IgD-negative memory B cell (primary cell): ENCODE measurements around the gene CCDC82. TPM values are rescaled to one million over a fixed set of nuclear protein-coding genes. Genes with fewer than 3 reads are reported as not detected.

Experiments
- H3K27ac Mint-ChIP-seq, 3 donors: one replicate each; pipeline ENCODE4 v1.8.0; 2020 to 2022; ENCODE audit warnings: mild to moderate bottlenecking in 3 of 3, mixed read lengths in 3 of 3, moderate library complexity in 1 of 3
- H3K27me3 Mint-ChIP-seq: one replicate; pipeline ENCODE4 v1.8.0; 2021; ENCODE audit warnings: mixed read lengths
- H3K36me3 Mint-ChIP-seq: one replicate; pipeline ENCODE4 v1.8.0; 2020; ENCODE audit warnings: mild to moderate bottlenecking, mixed read lengths
- H3K4me1 Mint-ChIP-seq, 3 donors: one replicate each; pipeline ENCODE4 v1.8.0; 2020 to 2022; ENCODE audit warnings: mixed read lengths in 3 of 3, mild to moderate bottlenecking in 1 of 3
- H3K4me3 Mint-ChIP-seq, 4 donors: one replicate each; pipeline ENCODE4 v1.8.0; 2020 to 2022; ENCODE audit warnings: mild to moderate bottlenecking in 4 of 4, mixed read lengths in 4 of 4, moderate library complexity in 3 of 4
- H3K9me3 Mint-ChIP-seq, 3 donors: one replicate each; pipeline ENCODE4 v1.8.0; 2020 to 2021; ENCODE audit warnings: mixed read lengths in 3 of 3, mild to moderate bottlenecking in 1 of 3
- polyA plus RNA-seq: library from polyadenylated mRNA; unstranded; fragments of 300-500 nt; fragmentation: Illumina TruSeq; gene quantifications from one replicate; pipeline ENCODE4 v1.2.3, GENCODE V29; 2021

The CCDC82 gene
- polyA plus RNA-seq, 1 donor from 2014 or later = 24.0 TPM

DNA sequence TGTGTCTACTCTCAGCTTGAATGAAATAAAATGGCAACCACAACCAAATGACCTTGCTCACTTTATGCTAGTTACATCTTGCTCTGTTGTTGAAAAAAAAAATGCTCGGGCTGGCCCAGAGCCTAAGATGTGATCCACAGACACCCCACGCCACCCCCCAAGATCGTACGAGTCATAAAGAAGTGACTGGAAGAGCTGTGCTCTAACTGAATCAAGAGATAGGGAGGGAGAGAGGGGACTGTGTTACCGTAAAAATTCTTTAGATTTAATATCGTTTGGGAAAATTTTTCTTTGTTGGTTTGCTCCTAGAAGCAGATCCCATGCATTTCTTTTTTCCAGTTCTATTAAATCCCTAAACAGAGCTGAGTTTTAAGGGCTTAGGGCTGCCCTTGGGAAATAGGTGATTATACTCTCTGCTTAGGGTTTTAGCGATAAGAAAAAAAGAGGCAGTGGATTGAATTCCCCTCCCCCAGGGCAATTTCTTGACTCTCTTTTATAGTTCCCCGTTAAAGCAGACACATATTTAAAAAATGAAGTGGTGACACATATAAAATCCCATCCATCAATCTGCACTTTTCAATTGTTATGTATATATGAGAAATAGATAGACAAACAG lies 61.2 kb downstream of the CCDC82 start:
- Mint-ChIP-seq H3K36me3 (peaks cover 9% of the 10 kb centered on the region), H3K27ac (no peak overlapping the region), H3K4me3 (no peak overlapping the region), H3K9me3 (no peaks in the 10 kb centered on the region), H3K27me3 (no peaks in the 10 kb centered on the region), H3K4me1 (peaks cover 25 to 46% (median 45%) of the 10 kb centered on the region in 3 donors)

DNA sequence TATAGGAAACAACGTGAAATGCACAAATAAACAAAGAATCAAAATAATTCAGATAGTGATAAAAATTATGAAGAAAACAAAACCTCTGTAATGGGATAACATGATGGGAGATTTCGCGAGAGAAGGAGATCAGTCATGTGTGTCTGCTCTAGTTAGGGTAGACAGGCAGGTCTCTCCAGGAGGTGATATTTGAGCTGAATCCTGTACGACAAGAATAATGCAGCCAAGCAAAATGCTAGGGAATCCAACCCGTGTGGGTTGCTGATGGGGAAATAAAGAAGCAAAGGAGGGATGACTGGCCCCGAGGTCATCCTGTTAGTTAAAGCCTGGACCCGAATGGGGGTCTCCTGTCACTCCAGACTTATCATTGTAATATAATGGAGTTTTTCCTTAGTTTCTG lies 62.8 kb downstream of the CCDC82 start:
- Mint-ChIP-seq H3K27ac (no peak overlapping the region), H3K4me3 (no peak overlapping the region), H3K4me1 (peaks cover 19 to 40% (median 36%) of the 10 kb centered on the region in 3 donors), H3K27me3 (no peaks in the 10 kb centered on the region), H3K36me3 (peaks cover 9% of the 10 kb centered on the region), H3K9me3 (no peaks in the 10 kb centered on the region)

DNA sequence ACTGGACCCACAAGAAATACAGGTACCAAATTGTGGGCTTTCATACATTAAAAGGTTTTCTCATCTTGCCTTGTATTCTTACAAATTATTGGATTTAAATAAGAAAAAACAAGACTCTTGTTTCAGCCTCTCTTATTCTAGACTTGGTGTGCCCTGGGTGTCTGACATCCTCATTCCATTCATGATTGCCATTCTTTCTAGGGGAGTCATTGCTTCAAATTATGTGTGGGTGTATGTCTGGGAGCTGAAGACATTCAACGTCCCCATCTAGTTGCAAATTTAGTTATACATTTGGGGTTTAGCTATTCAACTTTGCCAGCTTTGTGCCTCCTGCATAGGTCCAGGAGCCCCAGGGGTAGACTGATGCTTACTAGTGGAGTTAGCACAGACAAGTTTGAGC lies 64.8 kb downstream of the CCDC82 start:
- H3K4me1 Mint-ChIP-seq = peaks cover 12 to 42% (median 39%) of the 10 kb centered on the region in 3 donors
- peak overlapping the region in 1 of 4 donors; percentile 47 for H3K4me3 Mint-ChIP-seq
- H3K27me3 Mint-ChIP-seq = no peaks in the 10 kb centered on the region
- peaks cover 7% of the 10 kb centered on the region for H3K36me3 Mint-ChIP-seq
- H3K27ac Mint-ChIP-seq = peak overlapping the region in 1 of 3 donors; percentile 54
- no peaks in the 10 kb centered on the region for H3K9me3 Mint-ChIP-seq

DNA sequence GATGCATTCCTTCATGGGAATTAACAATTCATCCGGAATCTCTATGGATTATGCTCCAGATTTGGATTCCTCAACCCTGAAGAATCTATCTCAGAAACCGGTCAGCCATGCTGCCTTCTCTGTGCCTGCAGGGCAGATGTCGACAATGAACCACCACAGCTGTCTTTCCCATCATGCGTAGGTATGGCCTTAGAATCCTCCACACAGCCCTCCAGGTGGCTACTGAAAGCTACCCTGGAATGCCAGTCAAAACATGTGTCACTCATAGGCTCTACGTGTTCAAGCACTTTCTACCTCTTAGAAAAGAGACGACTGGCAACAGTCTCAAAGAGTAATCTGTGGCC lies 66.1 kb downstream of the CCDC82 start:
- H3K36me3 Mint-ChIP-seq = peaks cover 4% of the 10 kb centered on the region
- H3K4me1 Mint-ChIP-seq = peaks cover 11 to 43% (median 35%) of the 10 kb centered on the region in 3 donors
- H3K4me3 Mint-ChIP-seq = no peak overlapping the region

DNA sequence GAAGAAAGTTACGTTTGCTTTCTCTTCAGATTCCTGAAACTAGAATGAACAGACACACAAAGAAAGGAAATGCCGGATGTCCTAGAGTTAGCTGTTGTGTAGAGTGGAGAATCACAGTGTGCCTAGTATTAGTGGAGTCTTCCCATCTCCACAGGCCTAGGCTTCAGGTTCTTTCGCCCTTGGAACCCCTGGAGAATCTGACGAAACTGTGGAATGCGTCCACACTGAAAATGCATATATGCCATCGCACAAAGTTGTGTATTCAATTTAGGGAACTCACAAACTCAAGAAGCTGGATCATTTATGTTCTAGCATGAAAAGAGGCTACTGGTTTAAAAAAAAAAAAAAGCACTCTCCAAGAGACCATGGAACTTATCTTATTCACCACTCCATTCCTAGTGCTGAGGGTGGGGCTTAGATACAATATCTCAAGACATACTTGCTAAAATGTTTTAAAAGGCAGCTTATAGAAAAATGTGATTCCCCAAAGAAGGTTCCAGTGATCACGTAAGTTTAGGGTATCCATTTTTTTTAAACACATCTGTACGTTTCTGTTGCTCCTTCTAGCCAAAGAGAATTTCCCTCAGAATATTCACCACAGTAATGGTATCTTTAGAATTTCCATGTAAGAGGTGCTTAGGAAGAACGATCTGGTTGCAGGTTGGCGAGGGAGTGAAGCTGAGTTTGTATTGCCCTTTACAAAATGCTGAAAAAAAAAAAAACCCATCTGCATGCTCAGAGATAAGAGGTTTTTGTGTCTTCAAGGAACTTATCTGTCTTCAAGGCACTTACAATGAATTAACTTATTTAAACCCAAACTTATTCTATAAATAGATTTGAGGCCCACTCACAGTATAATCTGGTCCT lies 66.7 kb downstream of the CCDC82 start:
- Mint-ChIP-seq H3K27ac (peak overlapping the region in 2 of 3 donors; percentile 57 to 76), H3K27me3 (no peaks in the 10 kb centered on the region), H3K4me3 (no peak overlapping the region), H3K36me3 (peaks cover 2% of the 10 kb centered on the region), H3K4me1 (peaks cover 14 to 45% (median 38%) of the 10 kb centered on the region in 3 donors), H3K9me3 (no peaks in the 10 kb centered on the region)

More for the DNA sequence above, 66.1 kb downstream of the CCDC82 start:
- Mint-ChIP-seq H3K27ac (peak overlapping the region in 1 of 3 donors; percentile 76), H3K27me3 (no peaks in the 10 kb centered on the region), H3K9me3 (no peaks in the 10 kb centered on the region)

DNA sequence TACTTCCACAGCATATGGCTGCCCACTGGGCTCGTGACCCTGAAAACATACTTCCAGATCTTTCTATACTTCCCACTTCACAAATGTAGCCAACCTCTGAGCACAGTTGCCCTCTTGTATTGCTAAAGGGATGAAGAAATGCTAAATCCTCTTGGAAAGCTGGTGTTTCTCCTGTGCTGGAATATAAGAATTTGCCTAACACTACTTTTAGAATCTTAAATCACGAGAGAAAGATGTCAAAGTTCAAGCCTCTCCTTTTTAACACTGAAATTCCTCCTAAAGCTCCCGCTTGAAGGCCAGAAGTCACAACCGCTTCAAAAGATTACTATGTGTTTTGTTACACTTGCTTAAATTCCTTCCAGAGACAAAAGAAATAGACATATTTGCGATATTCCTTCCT lies 68.6 kb downstream of the CCDC82 start:
- H3K27ac Mint-ChIP-seq = no peak overlapping the region
- no peaks in the 10 kb centered on the region for H3K27me3 Mint-ChIP-seq
- no peaks in the 10 kb centered on the region for H3K9me3 Mint-ChIP-seq
- H3K4me3 Mint-ChIP-seq = no peak overlapping the region
- peaks cover 12 to 59% (median 42%) of the 10 kb centered on the region in 3 donors for H3K4me1 Mint-ChIP-seq
- H3K36me3 Mint-ChIP-seq = peaks cover 4% of the 10 kb centered on the region

DNA sequence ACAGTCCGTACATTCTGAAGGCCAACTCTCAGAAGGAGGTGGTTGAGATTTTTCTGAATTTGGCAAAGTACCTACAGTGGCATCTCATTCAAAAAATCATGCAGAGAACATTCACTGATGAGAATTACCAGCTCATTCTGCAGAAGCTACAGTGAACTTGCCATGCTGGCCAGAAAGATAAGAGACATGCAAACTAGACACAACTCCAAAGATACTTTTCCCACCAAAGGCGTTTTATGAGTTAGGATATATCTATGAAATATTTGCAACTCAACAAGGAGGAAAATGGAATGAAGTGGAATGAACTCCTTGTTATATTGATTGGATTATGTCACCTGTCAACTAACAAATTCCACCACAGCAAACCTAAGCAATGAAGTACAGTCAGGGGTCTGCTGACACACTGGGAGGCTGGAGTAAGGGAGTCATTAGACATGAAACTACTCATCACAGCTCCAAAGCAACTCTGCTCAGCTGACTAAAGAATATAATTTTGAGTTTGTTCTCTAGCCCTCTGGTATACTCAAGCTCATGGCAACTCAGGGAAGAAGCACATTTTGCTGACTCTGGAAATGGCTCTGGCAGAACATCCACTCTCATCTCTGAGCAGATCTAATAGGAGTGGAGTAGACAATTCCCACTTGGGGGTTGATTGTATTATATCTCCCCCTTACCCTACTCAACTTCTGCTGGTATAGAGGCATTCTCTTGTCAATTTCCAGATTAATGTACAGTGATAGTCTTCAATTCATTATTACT lies 69.6 kb downstream of the CCDC82 start:
- H3K4me1 Mint-ChIP-seq = peaks cover 9 to 56% (median 39%) of the 10 kb centered on the region in 3 donors
- H3K9me3 Mint-ChIP-seq = no peaks in the 10 kb centered on the region
- H3K27ac Mint-ChIP-seq = no peak overlapping the region
- H3K36me3 Mint-ChIP-seq = peaks cover 6% of the 10 kb centered on the region
- no peak overlapping the region for H3K4me3 Mint-ChIP-seq
- H3K27me3 Mint-ChIP-seq = no peaks in the 10 kb centered on the region

DNA sequence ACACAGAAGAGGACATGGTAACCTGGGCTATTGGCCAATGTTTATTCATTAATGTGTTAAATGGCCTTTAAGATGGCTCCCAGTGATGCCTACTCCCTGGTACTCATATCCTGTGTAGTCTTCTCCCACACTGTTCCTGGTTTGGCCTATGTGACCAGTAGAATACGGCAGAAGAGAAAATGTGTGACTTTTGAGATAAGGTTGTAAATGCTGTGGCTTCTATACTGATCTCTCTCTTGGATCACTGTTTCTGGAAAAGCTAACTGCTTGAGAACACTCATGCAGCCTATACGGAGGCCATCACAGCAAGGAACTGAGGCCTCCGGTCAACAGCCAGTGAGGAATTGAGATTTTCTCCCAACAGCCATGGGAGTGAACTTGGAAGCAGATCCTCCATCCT lies 70.9 kb downstream of the CCDC82 start:
- peaks cover 6% of the 10 kb centered on the region for H3K36me3 Mint-ChIP-seq
- H3K9me3 Mint-ChIP-seq = no peaks in the 10 kb centered on the region
- H3K27me3 Mint-ChIP-seq = no peaks in the 10 kb centered on the region
- no peak overlapping the region for H3K4me3 Mint-ChIP-seq
- H3K27ac Mint-ChIP-seq = no peak overlapping the region
- H3K4me1 Mint-ChIP-seq = peaks cover 13 to 62% (median 46%) of the 10 kb centered on the region in 3 donors

DNA sequence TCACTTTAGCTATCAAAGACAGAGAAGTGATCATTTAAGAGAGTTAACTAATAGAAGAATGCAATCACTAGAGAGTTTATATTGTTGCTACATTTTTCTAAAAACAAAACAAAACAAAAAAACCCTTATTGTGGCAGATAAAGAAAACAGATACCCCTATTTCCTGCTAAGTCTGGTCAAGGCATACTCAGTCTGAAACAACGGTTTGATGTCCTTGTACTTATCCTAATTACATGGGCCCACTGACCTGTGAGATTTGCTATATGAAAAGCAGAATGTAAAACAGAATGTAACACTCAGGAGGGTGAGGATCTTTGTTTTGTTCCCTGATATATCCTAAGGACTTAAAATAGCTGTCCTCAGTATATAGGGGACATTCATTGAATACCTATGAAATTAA lies 71.3 kb downstream of the CCDC82 start:
- Mint-ChIP-seq H3K27me3 (no peaks in the 10 kb centered on the region), H3K9me3 (no peaks in the 10 kb centered on the region), H3K4me1 (peaks cover 14 to 65% (median 47%) of the 10 kb centered on the region in 3 donors), H3K27ac (peak overlapping the region in 1 of 3 donors; percentile 6), H3K36me3 (peaks cover 4% of the 10 kb centered on the region), H3K4me3 (no peak overlapping the region)

DNA sequence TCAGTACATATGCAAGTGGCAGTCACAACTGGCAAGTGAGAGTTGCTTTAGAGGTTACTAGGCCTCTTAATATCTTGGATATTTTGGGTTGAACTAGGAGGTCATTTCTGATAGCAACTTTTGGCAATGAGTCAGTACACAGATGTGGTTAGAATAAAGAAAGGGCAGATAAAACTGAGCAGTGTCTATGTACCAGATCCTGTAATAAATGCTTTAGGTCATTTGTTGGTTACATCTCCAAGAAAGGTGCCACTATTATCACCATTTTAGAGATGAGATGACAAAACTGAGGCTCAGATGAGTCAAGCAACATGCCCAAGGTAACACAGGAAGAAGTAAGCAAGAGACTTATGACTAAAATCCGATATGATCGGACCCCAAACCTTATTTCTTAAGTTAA lies 71.7 kb downstream of the CCDC82 start:
- peaks cover 16 to 63% (median 46%) of the 10 kb centered on the region in 3 donors for H3K4me1 Mint-ChIP-seq
- H3K27ac Mint-ChIP-seq = peak overlapping the region in 1 of 3 donors; percentile 6
- H3K9me3 Mint-ChIP-seq = no peaks in the 10 kb centered on the region
- no peaks in the 10 kb centered on the region for H3K27me3 Mint-ChIP-seq
- H3K36me3 Mint-ChIP-seq = peaks cover 4% of the 10 kb centered on the region
- H3K4me3 Mint-ChIP-seq = no peak overlapping the region

DNA sequence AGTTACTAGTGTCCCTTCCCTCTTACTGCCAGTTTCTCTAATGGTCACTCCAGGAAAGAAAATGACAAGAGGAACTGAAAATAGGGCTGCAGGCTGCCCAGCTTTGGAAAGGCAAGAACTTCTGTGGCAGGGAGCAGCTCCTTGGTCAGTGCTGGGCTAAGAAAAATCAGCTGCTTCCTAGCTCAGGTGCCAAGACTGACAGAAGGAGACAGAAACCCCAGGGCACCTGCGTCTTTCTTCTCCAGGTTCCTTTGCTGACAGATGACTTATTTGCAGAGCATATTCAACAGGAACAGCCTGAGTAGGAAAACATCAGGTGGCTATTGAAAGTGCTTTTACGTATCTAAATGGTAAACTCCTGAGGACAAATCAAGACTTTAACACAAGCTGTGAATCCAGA lies 72.1 kb downstream of the CCDC82 start:
- no peak overlapping the region for H3K4me3 Mint-ChIP-seq
- H3K36me3 Mint-ChIP-seq = peaks cover 4% of the 10 kb centered on the region
- peaks cover 16 to 67% (median 49%) of the 10 kb centered on the region in 3 donors for H3K4me1 Mint-ChIP-seq
- H3K27me3 Mint-ChIP-seq = no peaks in the 10 kb centered on the region
- H3K27ac Mint-ChIP-seq = peak overlapping the region in 2 of 3 donors; percentile 4 to 61
- no peaks in the 10 kb centered on the region for H3K9me3 Mint-ChIP-seq

DNA sequence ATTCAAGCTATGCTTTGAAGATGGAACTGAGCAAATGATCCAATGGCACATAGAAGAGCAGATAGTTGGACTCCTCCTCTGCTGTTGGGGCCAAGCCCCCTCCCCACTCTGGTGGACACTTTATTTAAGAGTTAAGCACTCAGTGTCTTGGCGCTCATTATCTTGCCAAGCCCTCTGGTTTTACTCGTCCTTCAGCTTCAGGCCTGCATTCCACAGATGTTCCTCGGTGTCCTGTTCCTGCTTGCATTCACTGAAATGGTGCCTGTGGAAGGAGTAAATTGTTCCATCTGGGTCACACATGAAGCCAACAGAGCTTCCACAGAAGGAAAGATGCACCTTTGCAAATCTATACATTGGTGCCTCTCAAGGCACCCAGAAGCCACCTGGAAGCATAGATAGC lies 72.8 kb downstream of the CCDC82 start:
- peaks cover 4% of the 10 kb centered on the region for H3K36me3 Mint-ChIP-seq
- H3K27me3 Mint-ChIP-seq = no peaks in the 10 kb centered on the region
- no peak overlapping the region for H3K4me3 Mint-ChIP-seq
- no peak overlapping the region for H3K27ac Mint-ChIP-seq
- H3K4me1 Mint-ChIP-seq = peaks cover 16 to 72% (median 52%) of the 10 kb centered on the region in 3 donors
- H3K9me3 Mint-ChIP-seq = no peaks in the 10 kb centered on the region

DNA sequence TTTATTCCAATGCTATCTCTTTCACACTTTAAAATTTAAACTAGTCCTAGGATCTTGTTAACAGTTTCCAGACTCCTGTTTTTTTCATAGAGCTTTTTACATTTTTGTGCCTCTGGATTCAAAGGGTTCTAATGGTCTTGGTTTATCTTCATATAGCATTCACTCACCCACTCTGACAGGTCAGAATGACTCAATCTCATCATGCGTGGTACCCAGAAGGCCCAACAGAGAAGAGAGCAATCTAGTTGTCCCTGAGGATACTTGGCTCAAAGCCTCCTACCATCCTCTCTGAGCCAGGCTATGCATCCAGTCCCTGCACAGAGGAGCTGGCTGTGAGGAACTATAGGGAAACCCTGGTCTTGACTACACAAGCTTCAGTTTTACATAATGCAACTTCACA lies 74.2 kb downstream of the CCDC82 start:
- Mint-ChIP-seq H3K4me1 (peaks cover 16 to 74% (median 52%) of the 10 kb centered on the region in 3 donors), H3K9me3 (no peaks in the 10 kb centered on the region), H3K27me3 (no peaks in the 10 kb centered on the region), H3K4me3 (no peak overlapping the region), H3K27ac (no peak overlapping the region), H3K36me3 (peaks cover 4% of the 10 kb centered on the region)

DNA sequence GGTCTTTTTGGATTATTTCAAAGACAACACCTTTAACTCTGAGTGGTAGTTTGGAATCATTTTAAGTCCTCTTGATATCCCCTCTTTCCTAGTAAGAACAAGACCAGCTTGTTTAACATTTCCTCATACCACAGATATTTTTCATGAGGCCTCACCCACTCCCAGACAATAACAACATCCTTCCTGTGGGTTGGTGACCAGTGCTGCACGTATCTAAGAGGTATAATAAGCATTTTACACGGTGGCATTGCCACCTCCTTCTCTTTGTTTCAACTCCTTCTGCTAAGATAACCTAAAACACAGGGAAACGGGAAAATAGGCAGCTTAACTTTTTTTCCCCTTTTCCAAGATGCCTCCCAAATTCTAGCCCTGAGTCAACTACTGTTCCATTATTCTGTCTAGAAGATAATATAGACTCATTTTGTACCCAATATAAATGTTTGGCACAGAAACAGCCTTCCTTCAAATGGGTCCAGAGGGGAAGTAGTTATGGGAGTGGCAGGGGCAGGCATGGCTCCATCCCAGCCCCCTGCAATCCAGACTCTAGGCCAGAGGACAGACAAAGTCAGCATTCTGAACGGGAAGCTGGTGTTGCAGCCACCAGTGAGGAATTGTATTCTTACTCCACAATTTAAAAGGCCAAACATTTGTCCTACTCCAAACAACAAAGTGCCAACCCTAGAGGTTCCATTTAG lies 75.2 kb downstream of the CCDC82 start:
- H3K36me3 Mint-ChIP-seq = peaks cover 4% of the 10 kb centered on the region
- peak overlapping the region in 1 of 3 donors; percentile 49 for H3K27ac Mint-ChIP-seq
- peak overlapping the region in 2 of 4 donors; percentile 0 for H3K4me3 Mint-ChIP-seq
- no peaks in the 10 kb centered on the region for H3K9me3 Mint-ChIP-seq
- peaks cover 15 to 66% (median 50%) of the 10 kb centered on the region in 3 donors for H3K4me1 Mint-ChIP-seq
- H3K27me3 Mint-ChIP-seq = no peaks in the 10 kb centered on the region
